ENCODE data around the gene MRPL49.

MRPL49 gene

DNA sequence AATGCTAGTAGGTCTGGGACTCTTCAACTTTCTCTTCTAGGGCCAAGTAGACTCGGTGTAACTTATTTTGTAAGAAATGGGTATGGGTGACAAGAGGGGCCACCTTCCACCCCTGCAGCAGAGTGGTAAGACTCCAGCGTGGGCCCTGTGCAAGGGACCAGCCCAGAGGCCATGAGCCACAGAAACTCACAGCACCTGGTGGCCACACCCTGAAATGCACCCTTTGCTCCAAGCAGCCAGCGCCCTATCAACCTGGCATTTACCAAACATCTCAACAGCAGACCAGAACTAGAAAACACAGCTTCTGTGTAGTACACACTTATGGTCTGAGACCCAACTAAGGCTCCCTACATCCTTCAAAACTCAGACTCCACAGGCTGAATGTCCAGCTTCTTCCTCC lies 44.0 kb upstream of the MRPL49 start:
- Histone ChIP-seq H3K4me2 (ENCODE audit: low read depth, low read length) (no peak overlapping the region), H3K27ac (ENCODE audit: low read length) (peak overlapping the region; percentile 37; the same call in 1 of the 2 replicates), H3F3A (ENCODE audit: insufficient read depth, low read length) (peaks cover 18% of the 10 kb centered on the region; the same call in 1 of the 2 replicates), H2AFZ (ENCODE audit: low read length) (no peak overlapping the region), H3K9ac (ENCODE audit: low read length) (no peak overlapping the region), H3K9me2 (replicated peaks; ENCODE audit: insufficient read depth, low read length) (no peaks in the 10 kb centered on the region), H3K4me1 (ENCODE audit: low read length) (peaks cover 30% of the 10 kb centered on the region), H4K20me1 (ENCODE audit: insufficient read depth, low read length) (no peaks in the 10 kb centered on the region), H3K4me3 (ENCODE audit: low read length) (no peak overlapping the region), H3K27me3 (replicated peaks; ENCODE audit: insufficient read depth, low read length) (no peaks in the 10 kb centered on the region), H3K79me2 (ENCODE audit: low read length) (peaks cover 63% of the 10 kb centered on the region), H3K36me3 (replicated peaks; ENCODE audit: insufficient read depth, low read length) (0 out of 2 replicates have a peak, but pooled peaks cover 6% of the 10 kb centered on the region), H3K9me3 (replicated peaks; ENCODE audit: insufficient read depth, low read length) (no peaks in the 10 kb centered on the region)
- DNase-seq: peak; percentile 65
- TF ChIP-seq EZH2phosphoT487 (IDR thresholded peaks at IDR 0.05; ENCODE audit: low read length) (no peak), EZH2 (optimal IDR thresholded peaks at IDR 0.05; ENCODE audit: low read depth, low read length) (no peak)
- TF ChIP-seq, protein P1, sequence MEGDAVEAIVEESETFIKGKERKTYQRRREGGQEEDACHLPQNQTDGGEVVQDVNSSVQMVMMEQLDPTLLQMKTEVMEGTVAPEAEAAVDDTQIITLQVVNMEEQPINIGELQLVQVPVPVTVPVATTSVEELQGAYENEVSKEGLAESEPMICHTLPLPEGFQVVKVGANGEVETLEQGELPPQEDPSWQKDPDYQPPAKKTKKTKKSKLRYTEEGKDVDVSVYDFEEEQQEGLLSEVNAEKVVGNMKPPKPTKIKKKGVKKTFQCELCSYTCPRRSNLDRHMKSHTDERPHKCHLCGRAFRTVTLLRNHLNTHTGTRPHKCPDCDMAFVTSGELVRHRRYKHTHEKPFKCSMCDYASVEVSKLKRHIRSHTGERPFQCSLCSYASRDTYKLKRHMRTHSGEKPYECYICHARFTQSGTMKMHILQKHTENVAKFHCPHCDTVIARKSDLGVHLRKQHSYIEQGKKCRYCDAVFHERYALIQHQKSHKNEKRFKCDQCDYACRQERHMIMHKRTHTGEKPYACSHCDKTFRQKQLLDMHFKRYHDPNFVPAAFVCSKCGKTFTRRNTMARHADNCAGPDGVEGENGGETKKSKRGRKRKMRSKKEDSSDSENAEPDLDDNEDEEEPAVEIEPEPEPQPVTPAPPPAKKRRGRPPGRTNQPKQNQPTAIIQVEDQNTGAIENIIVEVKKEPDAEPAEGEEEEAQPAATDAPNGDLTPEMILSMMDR (IDR thresholded peaks at IDR 0.05; ENCODE audit: low read length): peak; percentile 76

GRCh38 chr11:65078786-65079342 lies 43.3 kb upstream of the MRPL49 start:
- Histone ChIP-seq H3K4me2 (ENCODE audit: low read depth, low read length) (peak overlapping the region; percentile 12; the same call in 1 of the 2 replicates), H3K4me3 (ENCODE audit: low read length) (no peak overlapping the region), H4K20me1 (ENCODE audit: insufficient read depth, low read length) (no peaks in the 10 kb centered on the region), H2AFZ (ENCODE audit: low read length) (no peak overlapping the region), H3K9me3 (replicated peaks; ENCODE audit: insufficient read depth, low read length) (no peaks in the 10 kb centered on the region), H3K9ac (ENCODE audit: low read length) (no peak overlapping the region), H3K4me1 (ENCODE audit: low read length) (peaks cover 30% of the 10 kb centered on the region), H3K79me2 (ENCODE audit: low read length) (peaks cover 70% of the 10 kb centered on the region), H3K9me2 (replicated peaks; ENCODE audit: insufficient read depth, low read length) (no peaks in the 10 kb centered on the region), H3K27me3 (replicated peaks; ENCODE audit: insufficient read depth, low read length) (no peaks in the 10 kb centered on the region), H3F3A (ENCODE audit: insufficient read depth, low read length) (peaks cover 18% of the 10 kb centered on the region; the same call in 1 of the 2 replicates), H3K36me3 (replicated peaks; ENCODE audit: insufficient read depth, low read length) (0 out of 2 replicates have a peak, but pooled peaks cover 6% of the 10 kb centered on the region), H3K27ac (ENCODE audit: low read length) (peak overlapping the region; percentile 37; the same call in 1 of the 2 replicates)
- DNase-seq: no peak
- TF ChIP-seq, protein P1 (IDR thresholded peaks at IDR 0.05; ENCODE audit: low read length): no peak
- TF ChIP-seq EZH2 (optimal IDR thresholded peaks at IDR 0.05; ENCODE audit: low read depth, low read length) (no peak), EZH2phosphoT487 (IDR thresholded peaks at IDR 0.05; ENCODE audit: low read length) (no peak)

DNA sequence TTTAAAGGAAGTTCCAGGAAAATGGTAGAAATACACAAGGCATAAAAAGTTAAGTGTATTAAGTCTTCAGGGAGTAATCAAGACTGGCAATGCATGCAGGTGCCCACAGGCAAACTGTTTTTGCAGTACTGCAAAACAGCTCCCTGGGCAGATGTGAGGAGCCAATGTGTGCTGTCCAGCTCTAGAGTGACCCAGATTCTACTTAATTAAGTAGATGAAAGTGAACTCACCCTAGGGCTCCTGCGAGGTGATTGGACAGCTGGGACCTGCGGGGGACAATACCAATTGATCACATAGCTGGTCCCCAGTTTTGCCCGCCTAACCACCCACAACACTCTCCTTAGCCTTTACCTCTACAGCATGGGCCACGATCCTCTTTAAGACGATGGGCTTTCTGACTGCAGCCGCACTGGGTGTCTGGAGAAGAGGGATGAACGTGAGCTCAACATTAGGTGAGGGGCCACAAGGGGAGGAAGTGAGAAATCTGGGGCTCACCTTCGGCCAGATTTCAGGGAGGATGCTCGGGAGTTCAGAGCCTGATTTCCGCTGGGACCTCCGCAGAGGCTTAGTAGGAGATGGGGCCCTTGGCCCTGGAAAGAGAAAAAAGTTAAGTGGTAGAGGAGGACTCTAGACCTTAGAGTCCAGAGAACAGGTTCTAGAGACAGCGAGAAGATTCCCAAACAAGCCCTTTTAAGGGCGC lies 38.8 kb upstream of the MRPL49 start:
- H3K27ac ChIP-seq (ENCODE audit: low read length): peak overlapping the region; percentile 74
- H3K9me3 ChIP-seq (replicated peaks; ENCODE audit: insufficient read depth, low read length): no peaks in the 10 kb centered on the region
- H3K36me3 ChIP-seq (replicated peaks; ENCODE audit: insufficient read depth, low read length): peaks cover 3% of the 10 kb centered on the region; the same call in 1 of the 2 replicates
- H3K9ac ChIP-seq (ENCODE audit: low read length): peak overlapping the region; percentile 88
- H3K9me2 ChIP-seq (replicated peaks; ENCODE audit: insufficient read depth, low read length): no peaks in the 10 kb centered on the region
- H3K79me2 ChIP-seq (ENCODE audit: low read length): peaks cover 93% of the 10 kb centered on the region
- peaks cover 30% of the 10 kb centered on the region for H3F3A ChIP-seq (ENCODE audit: insufficient read depth, low read length)
- peak overlapping the region; percentile 85 for H3K4me2 ChIP-seq (ENCODE audit: low read depth, low read length)
- no peak for DNase-seq
- H3K4me1 ChIP-seq (ENCODE audit: low read length): peaks cover 57% of the 10 kb centered on the region
- H3K4me3 ChIP-seq (ENCODE audit: low read length): peak overlapping the region; percentile 84
- TF ChIP-seq, protein P1 (IDR thresholded peaks at IDR 0.05; ENCODE audit: low read length): no peak
- TF ChIP-seq EZH2 (optimal IDR thresholded peaks at IDR 0.05; ENCODE audit: low read depth, low read length) (no peak), EZH2phosphoT487 (IDR thresholded peaks at IDR 0.05; ENCODE audit: low read length) (no peak)
- peak overlapping the region; percentile 71 for H2AFZ ChIP-seq (ENCODE audit: low read length)
- H4K20me1 ChIP-seq (ENCODE audit: insufficient read depth, low read length): no peaks in the 10 kb centered on the region
- H3K27me3 ChIP-seq (replicated peaks; ENCODE audit: insufficient read depth, low read length): no peaks in the 10 kb centered on the region

Data from MM.1S (cell line).